NCI-H345 (cell line): ENCODE data around the gene C6orf62.
"Not testable (repeated sequence)": the region's sequence is repeated elsewhere in the genome, so short reads cannot be mapped to it uniquely, and the experiment has no call there.

Source experiments
- DNase-seq: peaks from one replicate; lab custom pipeline; 2025; lab: John Stamatoyannopoulos, UW

Gene C6orf62

DNA sequence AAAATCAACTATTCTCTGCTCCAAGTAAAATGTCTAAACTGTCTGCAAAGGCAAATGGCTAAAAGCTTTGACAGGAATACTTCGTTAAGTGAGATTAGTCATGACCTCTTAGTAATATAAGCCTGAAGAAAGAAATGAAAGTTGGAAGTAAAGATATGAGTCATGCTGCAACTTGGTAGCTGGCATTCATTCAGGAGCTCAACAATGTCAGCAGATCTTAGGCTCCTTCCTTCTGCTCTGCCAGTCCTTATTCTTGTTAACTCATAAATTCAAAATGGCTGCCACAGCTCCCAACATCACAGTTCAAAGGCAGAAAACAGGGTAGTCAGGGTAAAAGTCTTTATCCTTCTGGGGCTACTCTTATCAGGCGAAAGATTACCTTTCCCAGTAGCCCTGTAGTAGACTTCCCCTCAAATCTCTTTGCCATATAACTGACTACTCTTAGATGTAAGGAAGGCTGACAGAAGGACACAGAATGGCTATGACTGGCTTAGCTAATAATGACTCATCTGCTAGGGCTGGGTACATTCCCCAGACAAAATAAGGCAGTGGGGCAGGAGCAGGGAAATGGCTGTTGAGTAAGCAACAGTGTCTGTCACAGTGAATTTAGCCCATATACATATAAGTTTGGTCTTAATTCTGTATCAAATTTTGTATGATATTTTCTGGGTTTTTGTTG is 24.4 kb upstream of the C6orf62 start:
- no peak for DNase-seq

DNA sequence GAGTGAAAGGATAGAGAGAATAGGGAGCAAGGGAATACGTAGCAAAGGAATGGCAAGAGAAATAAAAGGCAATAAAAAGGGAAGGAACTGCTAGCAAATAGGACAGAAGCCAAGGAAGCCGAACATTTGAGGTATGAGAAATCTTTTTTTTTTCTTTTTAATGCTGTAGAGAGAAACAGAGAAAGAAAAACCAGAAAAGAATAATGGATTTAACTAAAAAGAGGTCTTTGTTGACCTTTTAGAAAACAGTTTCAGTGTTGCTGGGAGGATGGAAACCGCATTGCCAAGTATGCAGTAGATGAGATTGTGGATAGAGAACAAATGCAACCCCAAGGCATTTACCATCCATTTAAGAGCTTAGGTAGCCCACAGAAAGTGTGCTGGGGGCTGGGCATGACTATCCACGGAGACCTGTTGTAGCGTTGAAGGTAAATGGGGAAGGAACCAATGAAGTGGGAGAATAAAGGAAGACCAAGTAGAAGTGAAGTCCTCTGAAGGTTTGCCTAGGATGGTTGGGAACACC is 23.3 kb upstream of the C6orf62 start:
- DNase-seq = no peak

DNA sequence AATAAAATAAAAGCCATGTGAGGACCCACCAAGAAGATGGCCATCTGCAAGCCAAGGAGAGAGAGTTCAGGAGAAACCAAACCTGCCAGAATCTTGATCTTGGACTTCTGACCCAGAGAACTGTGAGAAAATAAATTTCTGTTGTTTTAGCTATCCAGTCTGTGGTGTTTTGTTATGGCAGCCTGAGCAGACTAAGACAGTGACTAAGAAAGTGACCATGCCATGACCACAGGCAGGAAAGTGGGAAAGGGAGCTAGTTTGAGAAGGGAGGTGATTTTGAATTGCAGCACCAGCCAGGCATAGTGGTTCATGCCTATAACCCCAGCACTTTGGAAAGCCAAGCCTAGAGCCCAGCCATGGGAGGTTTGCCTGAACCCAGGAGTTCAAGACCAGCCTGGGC is 21.9 kb upstream of the C6orf62 start:
- DNase-seq = no peak

- DNase-seq = no peak
Observed at GRCh38 chr6:24738741-24739140, 19.8 kb upstream of the C6orf62 start.

DNA sequence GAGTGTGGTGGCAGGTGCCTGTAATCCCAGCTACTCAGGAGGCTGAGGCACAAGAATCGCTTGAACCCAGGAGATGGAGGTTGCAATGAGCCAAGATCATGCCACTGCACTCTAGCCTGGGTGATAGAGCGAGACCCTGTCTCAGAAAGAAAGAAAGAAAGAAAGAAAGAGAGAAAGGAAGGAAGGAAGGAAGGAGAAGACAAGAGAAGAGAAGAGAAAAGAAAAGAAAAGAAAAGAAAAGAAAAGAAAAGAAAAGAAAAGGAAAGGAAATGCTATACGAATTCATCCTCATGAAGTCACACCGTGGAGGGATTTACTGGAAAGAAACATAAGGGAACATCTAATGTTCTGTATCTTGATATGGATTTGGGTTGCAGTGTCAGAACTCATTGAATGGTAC is 15.8 kb upstream of the C6orf62 start:
- DNase-seq = not testable (repeated sequence)

GRCh38 chr6:24734166-24734565 is 15.2 kb upstream of the C6orf62 start:
- no peak for DNase-seq

GRCh38 chr6:24731456-24732134 is 12.6 kb upstream of the C6orf62 start:
- DNase-seq = not testable (repeated sequence)

GRCh38 chr6:24730653-24731052 is 11.7 kb upstream of the C6orf62 start:
- DNase-seq = not testable (repeated sequence)

- no peak for DNase-seq
Observed at GRCh38 chr6:24723270-24723669, 4.3 kb upstream of the C6orf62 start.

GRCh38 chr6:24721461-24722215 is 2.7 kb upstream of the C6orf62 start:
- peak; percentile 93 for DNase-seq

GRCh38 chr6:24720604-24721460 is 1.9 kb upstream of the C6orf62 start:
- peak; percentile 100 for DNase-seq

DNA sequence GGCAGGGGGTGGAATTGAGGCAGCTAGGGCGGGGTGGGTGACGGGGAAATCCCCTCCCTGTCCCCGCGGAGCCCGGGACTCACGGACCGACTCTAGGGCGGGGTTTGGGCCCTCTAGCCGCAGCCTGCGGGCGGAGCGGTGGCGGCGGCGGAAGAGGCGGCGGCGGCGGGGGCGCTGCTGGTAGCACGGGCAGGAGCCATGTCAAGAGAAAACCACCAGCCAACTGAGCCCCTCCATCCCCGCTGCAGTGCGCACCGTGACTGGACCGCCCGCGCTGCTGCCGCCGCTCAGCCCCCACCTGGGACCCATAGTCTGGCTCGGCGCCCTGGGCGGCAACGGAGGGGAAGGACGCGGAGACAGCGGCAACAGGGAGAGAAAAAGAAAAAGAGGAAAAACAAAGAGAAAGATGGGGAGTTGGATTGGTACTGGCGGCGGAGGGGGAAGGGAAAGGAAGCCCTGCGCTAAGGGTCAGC is 1.2 kb upstream of the C6orf62 start:
- peak; percentile 43 for DNase-seq

DNA sequence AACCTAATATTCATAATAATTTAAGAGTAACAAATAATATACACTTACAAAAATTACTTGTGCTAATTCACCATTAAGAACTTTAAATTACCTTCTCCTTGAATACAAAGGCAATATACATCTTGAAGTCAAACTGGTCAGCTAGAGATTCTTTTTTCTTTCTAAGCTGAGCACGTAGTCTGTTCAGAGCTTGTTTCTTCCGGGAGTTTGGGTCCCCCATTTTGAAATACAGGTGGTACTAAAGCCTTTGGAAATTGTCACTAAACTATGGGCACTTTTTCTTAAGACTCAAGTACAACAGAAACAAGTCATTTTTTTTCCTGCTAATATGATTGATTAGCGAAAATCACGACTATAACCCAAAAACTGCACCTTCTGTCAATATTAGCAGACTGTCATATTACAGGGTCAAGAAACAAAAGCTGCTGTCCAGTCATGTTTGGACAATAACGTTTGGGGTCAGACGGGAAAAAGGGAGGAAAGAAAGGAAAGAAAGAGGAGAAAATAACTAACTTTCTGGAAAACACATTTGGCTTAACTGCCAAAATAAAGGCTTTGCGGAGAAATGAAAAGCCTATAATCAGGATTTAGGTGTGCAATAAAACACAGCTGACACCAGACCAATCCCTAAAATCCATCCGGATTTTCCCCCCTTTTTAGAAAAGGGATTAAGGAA is 367 bp downstream of the C6orf62 start:
- DNase-seq = no peak

DNA sequence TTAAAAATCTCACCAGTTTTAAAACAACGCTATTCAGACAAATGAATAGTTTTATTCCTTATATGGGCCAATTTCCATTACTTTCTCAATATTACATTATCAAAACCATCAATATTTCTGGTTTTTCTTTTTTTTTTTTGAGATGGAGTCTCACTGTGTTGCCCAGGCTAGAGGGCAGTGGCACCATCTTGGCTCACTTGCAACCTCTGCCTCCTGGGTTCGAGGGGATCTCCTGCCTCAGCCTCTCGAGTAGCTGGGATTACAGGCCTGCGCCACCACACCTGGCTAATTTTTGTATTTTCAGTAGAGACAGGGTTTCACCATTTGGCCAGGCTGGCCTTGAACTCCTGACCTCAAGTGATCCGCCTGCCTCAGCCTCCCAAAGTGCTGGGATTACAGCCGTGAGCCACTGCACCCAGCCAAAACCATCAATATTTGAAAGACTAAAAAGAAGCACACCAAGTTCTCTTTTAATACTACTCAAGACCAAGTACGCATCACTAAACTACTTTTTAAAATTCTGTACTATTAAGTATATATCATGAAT is 2.3 kb downstream of the C6orf62 start:
- not testable (repeated sequence) for DNase-seq

DNA sequence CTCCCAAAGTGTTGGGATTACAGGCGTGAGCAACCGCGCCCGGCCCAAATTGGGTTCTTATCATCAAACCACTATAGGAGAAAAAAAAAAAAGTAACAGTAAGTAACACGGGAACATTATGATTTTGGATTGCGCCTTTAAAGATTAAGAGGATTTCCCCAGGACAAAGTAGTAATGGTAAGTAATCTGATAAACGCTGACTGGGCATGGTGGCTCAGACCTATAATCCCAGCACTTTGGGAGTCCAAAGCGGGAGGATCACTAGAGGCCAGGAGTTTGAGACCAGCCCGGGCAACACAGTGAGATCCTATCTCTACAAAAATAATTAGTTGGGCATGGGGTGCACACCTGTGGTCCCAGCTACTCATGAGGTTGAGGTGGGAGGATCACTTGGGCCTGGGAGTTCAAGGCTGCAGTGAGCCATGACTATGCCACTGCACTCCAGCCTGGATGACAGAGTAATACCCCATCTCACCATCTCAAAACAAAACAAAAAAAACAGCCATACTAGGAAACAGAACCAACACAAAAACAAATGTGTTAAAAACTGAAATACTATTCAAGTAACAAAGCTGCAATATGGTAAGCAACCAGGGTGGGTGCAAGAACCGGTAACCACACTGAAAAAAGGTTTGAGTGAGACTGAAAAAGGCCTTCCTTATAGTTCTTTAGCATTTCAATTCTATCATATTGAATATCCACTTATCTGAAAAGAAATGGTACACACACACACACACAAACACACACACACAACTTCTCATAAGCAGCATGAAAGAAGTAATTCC is 8.2 kb downstream of the C6orf62 start:
- no peak for DNase-seq

- no peak for DNase-seq
Observed at GRCh38 chr6:24709014-24709711, 9.8 kb downstream of the C6orf62 start.

DNA sequence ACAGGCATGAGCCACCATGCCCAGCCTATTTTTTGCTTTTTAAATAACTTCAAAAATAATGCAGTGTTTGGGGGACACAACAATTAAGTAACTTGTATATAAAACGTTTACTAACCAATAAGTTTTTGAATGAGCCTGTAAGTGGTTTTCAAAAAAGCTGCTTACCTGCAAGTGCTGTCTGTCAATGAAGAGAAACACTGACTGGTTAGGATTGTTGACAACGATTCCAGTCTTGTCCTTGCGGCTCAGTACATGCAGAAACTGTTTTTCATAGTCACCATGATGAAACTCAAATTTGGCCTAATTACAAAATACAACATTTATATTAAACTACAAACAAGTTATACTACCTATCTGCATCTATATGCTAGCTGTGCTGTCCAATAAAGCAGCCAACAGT is 10.3 kb downstream of the C6orf62 start:
- no peak for DNase-seq

- DNase-seq = no peak
Observed at GRCh38 chr6:24704468-24704867, 14.5 kb downstream of the C6orf62 start.

DNA sequence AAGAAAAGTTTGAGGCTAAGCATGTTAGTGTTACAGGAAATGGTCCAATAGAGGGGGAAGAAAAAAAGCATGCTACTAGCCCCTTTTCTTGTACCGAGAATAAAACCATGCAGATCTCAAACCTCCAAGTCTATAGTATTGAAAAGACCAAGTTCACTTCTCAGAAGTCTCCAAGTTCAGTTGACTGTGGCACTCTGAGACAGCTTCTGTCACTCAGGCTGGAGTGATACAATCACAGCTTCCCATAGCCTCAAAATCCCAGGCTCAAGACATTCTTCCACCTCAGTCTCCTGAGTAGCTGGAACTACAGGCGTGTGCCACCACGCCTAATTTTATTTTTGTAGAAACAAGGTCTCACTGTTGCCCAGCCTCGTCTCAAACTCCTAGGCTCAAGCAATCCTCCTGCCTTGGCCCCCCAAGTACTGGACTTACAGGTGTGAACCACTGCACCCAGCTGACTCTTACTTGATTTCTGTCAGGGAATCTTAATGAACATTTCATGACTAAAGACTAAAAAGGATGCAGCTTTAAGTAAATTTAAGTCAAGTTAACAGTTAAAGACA is 16.2 kb downstream of the C6orf62 start:
- DNase-seq = no peak
